ENCODE results near the gene LRP1B.

Gene LRP1B

DNA sequence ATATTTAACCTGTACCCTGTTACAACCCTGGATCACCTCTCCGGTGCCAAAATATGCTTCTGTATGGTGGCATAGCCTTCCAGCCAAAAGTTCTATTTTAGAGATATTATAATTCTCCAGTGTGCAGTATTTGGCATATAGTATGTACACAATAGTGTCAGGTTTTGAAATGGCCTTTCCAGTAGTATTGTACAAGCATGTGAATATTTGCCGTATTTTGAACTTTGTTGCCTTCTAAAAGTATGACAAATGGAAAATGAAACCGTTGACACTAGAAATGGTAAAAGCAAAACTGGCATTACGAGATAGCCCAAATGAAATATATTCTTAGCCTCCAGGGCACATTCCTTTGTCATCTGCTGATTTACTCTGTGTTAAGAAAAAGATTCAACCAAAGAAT is 431.2 kb downstream of the LRP1B start:
- Histone ChIP-seq H3K79me2 (ENCODE audit: insufficient read depth, low read length) (no peaks in the 10 kb centered on the region), H3K9me3 (ENCODE audit: insufficient read depth, low read depth, low read length) (no peaks in the 10 kb centered on the region), H3K4me1 (ENCODE audit: insufficient read depth, low read length, poor library complexity, severe bottlenecking) (no peaks in the 10 kb centered on the region), H4K20me1 (ENCODE audit: insufficient read depth, low read length, poor library complexity, severe bottlenecking) (no peaks in the 10 kb centered on the region), H3F3A (ENCODE audit: low read depth) (no peaks in the 10 kb centered on the region), H3K9ac (ENCODE audit: low read depth, low read length, poor library complexity, severe bottlenecking) (no peak overlapping the region), H2AFZ (ENCODE audit: low read length) (no peak overlapping the region), H3K27me3 (ENCODE audit: insufficient read depth, low read length, poor library complexity, severe bottlenecking) (no peaks in the 10 kb centered on the region), H3K36me3 (ENCODE audit: insufficient read depth, low read length) (no peaks in the 10 kb centered on the region), H3K4me3 (ENCODE audit: low read length, poor library complexity, severe bottlenecking) (no peak overlapping the region), H3K9me2 (replicated peaks; ENCODE audit: low read depth, low read length) (no peaks in the 10 kb centered on the region), H3K4me2 (ENCODE audit: low read depth, low read length, poor library complexity, severe bottlenecking) (no peak overlapping the region)
- TF ChIP-seq, protein P1, sequence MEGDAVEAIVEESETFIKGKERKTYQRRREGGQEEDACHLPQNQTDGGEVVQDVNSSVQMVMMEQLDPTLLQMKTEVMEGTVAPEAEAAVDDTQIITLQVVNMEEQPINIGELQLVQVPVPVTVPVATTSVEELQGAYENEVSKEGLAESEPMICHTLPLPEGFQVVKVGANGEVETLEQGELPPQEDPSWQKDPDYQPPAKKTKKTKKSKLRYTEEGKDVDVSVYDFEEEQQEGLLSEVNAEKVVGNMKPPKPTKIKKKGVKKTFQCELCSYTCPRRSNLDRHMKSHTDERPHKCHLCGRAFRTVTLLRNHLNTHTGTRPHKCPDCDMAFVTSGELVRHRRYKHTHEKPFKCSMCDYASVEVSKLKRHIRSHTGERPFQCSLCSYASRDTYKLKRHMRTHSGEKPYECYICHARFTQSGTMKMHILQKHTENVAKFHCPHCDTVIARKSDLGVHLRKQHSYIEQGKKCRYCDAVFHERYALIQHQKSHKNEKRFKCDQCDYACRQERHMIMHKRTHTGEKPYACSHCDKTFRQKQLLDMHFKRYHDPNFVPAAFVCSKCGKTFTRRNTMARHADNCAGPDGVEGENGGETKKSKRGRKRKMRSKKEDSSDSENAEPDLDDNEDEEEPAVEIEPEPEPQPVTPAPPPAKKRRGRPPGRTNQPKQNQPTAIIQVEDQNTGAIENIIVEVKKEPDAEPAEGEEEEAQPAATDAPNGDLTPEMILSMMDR (conservative IDR thresholded peaks at IDR 0.05; ENCODE audit: low read length), result no peak

DNA sequence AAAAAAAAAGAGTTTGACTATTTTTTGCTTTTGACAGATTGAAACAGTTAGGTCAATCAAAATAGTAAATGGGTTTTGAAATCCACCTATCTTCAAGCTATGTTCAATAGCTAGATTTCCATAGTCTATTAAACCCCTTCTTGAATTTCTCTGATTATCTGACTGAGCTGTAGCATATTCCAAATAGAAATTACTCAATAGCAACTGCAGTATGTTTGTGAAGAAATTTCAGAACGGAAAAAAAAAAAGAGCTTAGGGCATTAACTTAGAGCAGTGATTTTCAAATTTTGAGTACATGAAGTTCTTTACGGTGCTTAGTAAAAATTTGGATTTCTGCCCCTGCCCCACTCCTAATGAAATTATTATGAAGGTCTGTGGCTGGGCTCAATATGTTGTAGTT is 432.3 kb downstream of the LRP1B start:
- H3K36me3 ChIP-seq (ENCODE audit: insufficient read depth, low read length), result no peaks in the 10 kb centered on the region
- no peaks in the 10 kb centered on the region for H3K79me2 ChIP-seq (ENCODE audit: insufficient read depth, low read length)
- no peak for TF ChIP-seq EZH2phosphoT487 (IDR thresholded peaks at IDR 0.05; ENCODE audit: borderline replicate concordance)
- TF ChIP-seq, protein P1 (conservative IDR thresholded peaks at IDR 0.05; ENCODE audit: low read length), result no peak
- H3F3A ChIP-seq (ENCODE audit: low read depth), result no peaks in the 10 kb centered on the region
- no peaks in the 10 kb centered on the region for H3K27me3 ChIP-seq (ENCODE audit: insufficient read depth, low read length, poor library complexity, severe bottlenecking)
- H3K4me1 ChIP-seq (ENCODE audit: insufficient read depth, low read length, poor library complexity, severe bottlenecking), result no peaks in the 10 kb centered on the region
- no peak overlapping the region for H2AFZ ChIP-seq (ENCODE audit: low read length)
- no peaks in the 10 kb centered on the region for H4K20me1 ChIP-seq (ENCODE audit: insufficient read depth, low read length, poor library complexity, severe bottlenecking)
- no peaks in the 10 kb centered on the region for H3K9me3 ChIP-seq (ENCODE audit: insufficient read depth, low read depth, low read length)
- H3K4me3 ChIP-seq (ENCODE audit: low read length, poor library complexity, severe bottlenecking), result no peak overlapping the region
- H3K9ac ChIP-seq (ENCODE audit: low read depth, low read length, poor library complexity, severe bottlenecking), result no peak overlapping the region
- no peak overlapping the region for H3K4me2 ChIP-seq (ENCODE audit: low read depth, low read length, poor library complexity, severe bottlenecking)
- H3K9me2 ChIP-seq (replicated peaks; ENCODE audit: low read depth, low read length), result no peaks in the 10 kb centered on the region

DNA sequence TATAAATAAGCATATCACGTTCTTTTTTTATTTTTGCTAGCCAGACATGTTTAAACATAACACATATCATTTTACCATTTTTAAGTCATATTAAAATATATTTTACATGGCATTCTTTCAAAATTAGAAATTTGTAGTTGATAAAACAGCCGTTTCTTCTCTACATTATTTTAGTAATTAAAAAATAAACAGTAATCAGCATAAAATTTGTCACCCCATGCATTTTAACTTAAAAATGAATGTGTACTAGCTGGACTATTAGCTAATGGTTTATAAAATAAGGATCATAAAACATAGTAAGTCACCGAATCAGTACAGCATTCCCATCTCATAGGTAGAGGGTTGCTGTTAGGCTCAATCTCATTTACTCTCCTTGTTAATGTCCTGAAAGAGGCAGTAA is 433.8 kb downstream of the LRP1B start:
- no peaks in the 10 kb centered on the region for H3K27me3 ChIP-seq (ENCODE audit: insufficient read depth, low read length, poor library complexity, severe bottlenecking)
- no peaks in the 10 kb centered on the region for H3K4me1 ChIP-seq (ENCODE audit: insufficient read depth, low read length, poor library complexity, severe bottlenecking)
- H3K4me2 ChIP-seq (ENCODE audit: low read depth, low read length, poor library complexity, severe bottlenecking), result no peak overlapping the region
- H3K9me3 ChIP-seq (ENCODE audit: insufficient read depth, low read depth, low read length), result no peaks in the 10 kb centered on the region
- H3K4me3 ChIP-seq (ENCODE audit: low read length, poor library complexity, severe bottlenecking), result no peak overlapping the region
- no peak overlapping the region for H2AFZ ChIP-seq (ENCODE audit: low read length)
- H3K9ac ChIP-seq (ENCODE audit: low read depth, low read length, poor library complexity, severe bottlenecking), result no peak overlapping the region
- H3K9me2 ChIP-seq (replicated peaks; ENCODE audit: low read depth, low read length), result no peaks in the 10 kb centered on the region
- H3K79me2 ChIP-seq (ENCODE audit: insufficient read depth, low read length), result no peaks in the 10 kb centered on the region
- H3F3A ChIP-seq (ENCODE audit: low read depth), result no peaks in the 10 kb centered on the region
- TF ChIP-seq EZH2phosphoT487 (IDR thresholded peaks at IDR 0.05; ENCODE audit: borderline replicate concordance), result no peak
- TF ChIP-seq, protein P1 (conservative IDR thresholded peaks at IDR 0.05; ENCODE audit: low read length), result no peak
- no peaks in the 10 kb centered on the region for H3K36me3 ChIP-seq (ENCODE audit: insufficient read depth, low read length)
- no peaks in the 10 kb centered on the region for H4K20me1 ChIP-seq (ENCODE audit: insufficient read depth, low read length, poor library complexity, severe bottlenecking)
